Prostate gland (tissue), 2 donors: ENCODE results near the gene TMEM8B. TPM values are rescaled to one million over a fixed set of nuclear protein-coding genes. Genes with fewer than 3 reads are reported as not detected.

Source experiments
- DNase-seq: peaks from one replicate; pipeline ENCODE4 v3.0.0-alpha.2; 2019; ENCODE audit warnings: low spot score
- H3K27ac ChIP-seq, 2 donors: fragments of 200-600 bp; sonication (generic); 2 replicates each; pipeline ENCODE4 v1.5.1; 2017 to 2019
- H3K27me3 ChIP-seq: fragments of 200-600 bp; sonication (generic); replicated peaks from 2 replicates; pipeline ENCODE4 v1.5.1; 2019; ENCODE audit not compliant: insufficient read depth
- H3K36me3 ChIP-seq, 2 donors: fragments of 200-600 bp; sonication (generic); 1 replicate in 1 of 2; 2 replicates in 1 of 2; pipeline versions ENCODE4 v1.5.1 to v1.8.1; 2017 to 2019
- H3K4me1 ChIP-seq: fragments of 200-600 bp; sonication (generic); replicated peaks from 2 replicates; pipeline ENCODE4 v1.5.1; 2019
- H3K4me3 ChIP-seq, 2 donors: fragments of 200-600 bp; sonication (generic); 2 replicates each; pipeline ENCODE4 v1.5.1; 2017 to 2019
- H3K9me3 ChIP-seq: fragments of 200-600 bp; sonication (generic); 2 replicates; pipeline ENCODE4 v1.5.1; 2017
- POLR2A ChIP-seq: fragments of 450-650 bp; IDR thresholded peaks from one replicate; pipeline ENCODE4 v1.6.1; 2016; ENCODE audit warnings: antibody characterized with exemption, mild to moderate bottlenecking
- POLR2AphosphoS5 ChIP-seq: sonication (generic); formaldehyde crosslinking; IDR thresholded peaks from one replicate; pipeline ENCODE4 v1.6.1; 2017; ENCODE audit warnings: antibody characterized with exemption
- whole genome bisulfite sequencing: methylation state at CpG from one replicate; pipeline ENCODE4 v1.1.5; 2018; 5-methylcytosine and 5-hydroxymethylcytosine counted together
- intact Hi-C: fragments of 100-400 bp; cut with DNase I; formaldehyde crosslinking; loops from one replicate; pipeline ENCODE4 v1.14.2; 2022
- total RNA-seq, 2 donors: library from RNA; depleted of rRNA; stranded (reverse); fragments of >200 nt; gene quantifications; one replicate each; pipeline ENCODE4 v1.1.0, GENCODE V29; 2016
- TF ChIP-seq, protein P1 (sequence below), 4 experiments: fragments of 200-600 bp in 2 of 4; fragments of 450-650 bp in 2 of 4; sonication (generic) in 2 of 4; IDR thresholded peaks; 1 replicate in 3 of 4; 2 replicates in 1 of 4; pipeline ENCODE4 v1.5.1; 2016 to 2019; ENCODE audit warnings: antibody characterized with exemption in 4 of 4, mild to moderate bottlenecking in 2 of 4, moderate library complexity in 2 of 4

The TMEM8B gene
- total RNA-seq, 2 donors from 2014 or later = 15.8 to 25.9 TPM

DNA sequence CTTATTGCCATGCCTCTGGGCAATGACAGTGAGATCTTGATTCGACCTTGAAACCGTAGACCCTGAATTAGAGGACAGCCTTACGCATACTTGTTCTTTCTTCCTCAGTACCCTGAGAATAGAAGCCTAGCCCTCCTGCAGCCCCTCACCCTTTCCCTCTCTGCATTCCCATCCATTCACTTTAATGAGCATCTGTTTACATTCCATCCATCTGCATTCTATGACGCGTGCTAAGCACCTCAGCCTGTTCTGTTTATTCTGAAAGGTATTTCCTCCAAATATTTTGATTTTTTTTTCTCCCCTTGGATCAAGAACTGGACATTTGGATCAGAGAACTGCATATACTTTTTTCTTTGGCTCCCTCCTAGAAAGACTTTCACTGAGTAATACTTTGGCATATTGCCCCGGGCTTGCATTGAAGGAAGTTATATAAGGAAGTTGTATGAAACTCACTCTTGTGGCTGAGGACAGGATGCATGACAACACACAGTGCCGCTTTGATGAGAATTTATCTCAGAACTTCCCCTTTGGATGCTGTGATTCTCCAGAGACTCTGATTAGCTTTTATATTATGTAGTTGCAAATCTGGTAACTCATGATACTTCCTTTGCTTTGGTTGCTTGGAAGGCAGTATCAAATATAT is 15.7 kb downstream of the TMEM8B start:
- no peaks in the 10 kb centered on the region for H3K9me3 ChIP-seq
- intact Hi-C loops = no loop called here
- peak; percentile 78 for TF ChIP-seq POLR2AphosphoS5
- TF ChIP-seq POLR2A = no peak
- TF ChIP-seq, protein P1, sequence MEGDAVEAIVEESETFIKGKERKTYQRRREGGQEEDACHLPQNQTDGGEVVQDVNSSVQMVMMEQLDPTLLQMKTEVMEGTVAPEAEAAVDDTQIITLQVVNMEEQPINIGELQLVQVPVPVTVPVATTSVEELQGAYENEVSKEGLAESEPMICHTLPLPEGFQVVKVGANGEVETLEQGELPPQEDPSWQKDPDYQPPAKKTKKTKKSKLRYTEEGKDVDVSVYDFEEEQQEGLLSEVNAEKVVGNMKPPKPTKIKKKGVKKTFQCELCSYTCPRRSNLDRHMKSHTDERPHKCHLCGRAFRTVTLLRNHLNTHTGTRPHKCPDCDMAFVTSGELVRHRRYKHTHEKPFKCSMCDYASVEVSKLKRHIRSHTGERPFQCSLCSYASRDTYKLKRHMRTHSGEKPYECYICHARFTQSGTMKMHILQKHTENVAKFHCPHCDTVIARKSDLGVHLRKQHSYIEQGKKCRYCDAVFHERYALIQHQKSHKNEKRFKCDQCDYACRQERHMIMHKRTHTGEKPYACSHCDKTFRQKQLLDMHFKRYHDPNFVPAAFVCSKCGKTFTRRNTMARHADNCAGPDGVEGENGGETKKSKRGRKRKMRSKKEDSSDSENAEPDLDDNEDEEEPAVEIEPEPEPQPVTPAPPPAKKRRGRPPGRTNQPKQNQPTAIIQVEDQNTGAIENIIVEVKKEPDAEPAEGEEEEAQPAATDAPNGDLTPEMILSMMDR (IDR thresholded peaks at IDR 0.05) = no peak
- H3K4me1 ChIP-seq = no peaks in the 10 kb centered on the region
- WGBS = 19% methylated on average over 7 of the region's 7 CpGs
- H3K27me3 ChIP-seq = no peaks in the 10 kb centered on the region
- no peaks in the 10 kb centered on the region for H3K36me3 ChIP-seq
- no peak overlapping the region for H3K4me3 ChIP-seq
- peak overlapping the region; percentile 0 to 38 for H3K27ac ChIP-seq
- peak; percentile 83 for DNase-seq

DNA sequence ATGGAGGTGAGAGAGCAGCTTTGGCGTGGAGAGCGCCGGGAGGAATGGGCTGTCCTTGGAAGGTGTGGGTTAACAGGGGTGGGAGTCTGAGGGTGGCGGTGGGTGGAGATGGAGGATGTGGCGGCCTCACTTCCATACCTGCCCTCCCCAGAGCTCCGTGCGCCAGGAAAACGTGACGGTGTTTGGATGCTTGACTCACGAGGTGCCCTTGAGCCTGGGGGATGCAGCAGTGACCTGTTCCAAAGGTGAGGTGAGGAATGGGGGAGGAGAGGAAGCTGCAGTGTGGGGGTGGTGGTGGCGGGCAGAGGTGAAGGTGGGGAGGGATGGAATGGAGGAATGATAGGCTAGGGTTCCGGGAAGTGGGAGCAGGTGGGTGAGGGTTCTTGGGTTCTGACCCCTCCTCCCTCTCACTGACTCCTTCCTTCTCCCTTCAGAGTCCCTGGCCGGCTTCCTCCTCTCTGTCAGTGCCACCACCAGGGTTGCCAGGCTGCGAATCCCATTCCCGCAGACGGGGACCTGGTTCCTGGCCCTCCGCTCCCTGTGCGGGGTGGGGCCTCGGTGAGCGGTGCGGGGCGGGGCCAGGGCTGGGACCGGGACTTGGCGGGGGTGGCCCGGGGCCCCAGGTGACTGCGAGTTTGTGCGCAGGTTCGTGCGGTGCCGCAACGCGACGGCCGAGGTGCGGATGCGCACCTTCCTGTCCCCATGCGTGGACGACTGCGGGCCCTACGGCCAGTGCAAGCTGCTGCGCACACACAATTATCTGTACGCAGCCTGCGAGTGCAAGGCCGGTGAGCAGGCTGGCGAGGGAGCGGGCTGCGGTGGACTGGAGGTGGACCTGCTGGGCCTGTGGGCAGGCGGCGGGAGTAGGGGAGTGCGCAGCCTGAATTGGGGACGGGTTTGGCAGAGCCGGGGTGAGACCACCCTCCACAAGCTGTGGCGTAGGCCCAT is 17.1 kb downstream of the TMEM8B start:
- no peaks in the 10 kb centered on the region for H3K4me1 ChIP-seq

DNA sequence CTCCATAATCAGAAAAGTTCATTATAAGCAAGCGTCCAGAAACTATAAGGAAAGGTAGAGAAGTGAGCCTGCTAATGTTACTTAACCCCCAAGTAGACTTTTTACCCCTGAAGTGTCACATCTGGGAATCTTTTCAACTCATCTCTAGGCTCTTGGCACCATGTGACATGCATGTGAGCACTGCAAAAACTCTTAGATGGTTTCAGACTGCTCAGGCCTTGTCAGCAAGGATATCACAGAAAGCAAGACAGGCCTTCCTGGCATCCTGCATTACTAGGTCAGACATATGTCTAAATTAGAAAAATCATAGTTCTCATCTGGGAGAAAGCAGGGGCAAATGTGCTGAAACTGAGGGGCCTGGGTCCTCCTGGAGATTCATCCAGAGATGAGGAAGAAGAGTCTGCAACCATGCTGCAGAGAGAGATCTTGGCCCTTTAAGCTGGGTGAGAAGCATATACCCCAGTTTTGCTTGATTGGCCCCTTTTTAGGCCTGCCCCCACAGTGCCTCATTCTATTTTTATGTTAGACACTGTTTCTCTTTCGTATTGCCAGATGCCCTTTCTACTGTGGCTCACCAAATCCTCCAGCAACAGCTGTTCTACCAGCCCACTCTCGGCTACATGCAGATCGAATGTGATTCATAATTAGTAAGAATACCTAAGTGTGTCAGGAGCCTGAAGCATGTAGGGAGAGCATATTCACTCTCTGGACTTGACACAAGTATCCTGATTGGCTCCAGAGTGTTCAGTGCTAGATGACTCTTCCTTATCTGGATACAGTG is 19.0 kb downstream of the TMEM8B start:
- no peaks in the 10 kb centered on the region for H3K36me3 ChIP-seq
- intact Hi-C loops = no loop called here
- H3K27ac ChIP-seq = no peak overlapping the region
- no peak for DNase-seq
- no peaks in the 10 kb centered on the region for H3K4me1 ChIP-seq
- no peak overlapping the region for H3K4me3 ChIP-seq
- TF ChIP-seq, protein P1 (IDR thresholded peaks at IDR 0.05) = no peak
- TF ChIP-seq POLR2AphosphoS5 = no peak
- TF ChIP-seq POLR2A = no peak
- H3K9me3 ChIP-seq = no peaks in the 10 kb centered on the region
- H3K27me3 ChIP-seq = no peaks in the 10 kb centered on the region
- 75% methylated on average over 4 of the region's 4 CpGs for WGBS

More for the DNA sequence above, 17.1 kb downstream of the TMEM8B start:
- Histone ChIP-seq H3K36me3 (no peaks in the 10 kb centered on the region), H3K27ac (peak overlapping the region in 1 of 2 donors; percentile 38), H3K4me3 (no peak overlapping the region), H3K9me3 (no peaks in the 10 kb centered on the region), H3K27me3 (no peaks in the 10 kb centered on the region)
- intact Hi-C loops = no loop called here
- DNase-seq = no peak
- 66% methylated on average over 53 of the region's 53 CpGs for WGBS
- TF ChIP-seq POLR2A (no peak), POLR2AphosphoS5 (no peak)
- TF ChIP-seq, protein P1 (IDR thresholded peaks at IDR 0.05) = no peak

DNA sequence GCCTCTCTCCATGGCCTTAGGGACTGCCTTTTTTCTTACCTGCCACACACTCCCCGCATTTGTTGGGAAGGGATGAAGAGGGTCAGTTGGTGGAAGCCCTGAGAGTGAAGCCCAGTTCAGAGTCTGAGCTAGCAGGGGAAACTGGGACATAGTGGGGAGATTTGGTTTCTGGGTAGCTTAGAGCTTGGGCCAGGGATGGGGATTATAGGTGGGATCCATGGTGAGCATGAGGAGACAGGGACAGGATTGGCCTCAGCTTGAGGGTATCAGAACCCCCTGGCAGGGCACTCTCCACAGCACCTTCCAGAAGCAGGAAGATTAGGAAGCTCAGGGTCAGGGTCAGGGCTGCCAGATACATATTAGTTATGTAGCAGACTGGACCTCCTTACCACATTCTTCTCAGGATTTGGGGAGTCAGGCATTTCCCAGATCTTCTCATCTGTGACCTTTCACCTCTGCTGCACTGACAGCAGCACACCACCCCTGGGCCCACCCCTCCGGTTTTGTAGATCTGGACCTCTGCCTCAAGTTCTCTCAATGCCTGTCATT is 23.3 kb downstream of the TMEM8B start:
- no peak overlapping the region for H3K4me3 ChIP-seq
- intact Hi-C loops = no loop called here
- H3K36me3 ChIP-seq = no peaks in the 10 kb centered on the region
- 90% methylated on average over 2 of the region's 2 CpGs for WGBS
- no peaks in the 10 kb centered on the region for H3K4me1 ChIP-seq
- DNase-seq = no peak
- H3K27me3 ChIP-seq = no peaks in the 10 kb centered on the region
- TF ChIP-seq POLR2AphosphoS5 (no peak), POLR2A (no peak)
- TF ChIP-seq, protein P1 (IDR thresholded peaks at IDR 0.05) = no peak
- no peaks in the 10 kb centered on the region for H3K9me3 ChIP-seq
- H3K27ac ChIP-seq = no peak overlapping the region
